OCI-LY1 (cell line): ENCODE results near the gene USP28.

Experiments
- H2AFZ ChIP-seq: fragments of 200-600 bp; sonication (generic), shearing (Covaris generic); 2 replicates; pipeline ENCODE4 v1.6.0; 2014; ENCODE audit warnings: antibody characterized with exemption, mild to moderate bottlenecking, low read length
- H3F3A ChIP-seq: fragments of 200-600 bp; sonication (generic), shearing (Covaris generic); 2 replicates; pipeline ENCODE4 v1.6.0; 2014; ENCODE audit warnings: mild to moderate bottlenecking, antibody characterized with exemption, low read length, moderate library complexity; ENCODE audit not compliant: insufficient read depth
- H3K27ac ChIP-seq: fragments of 200-600 bp; sonication (generic); 2 replicates; pipeline ENCODE4 v1.5.1; 2014; ENCODE audit warnings: low read length, mixed run types, mild to moderate bottlenecking, low read depth; ENCODE audit not compliant: poor library complexity, severe bottlenecking
- H3K27me3 ChIP-seq: fragments of 200-600 bp; sonication (generic); 2 replicates; pipeline ENCODE4 v1.6.0; 2014; ENCODE audit warnings: antibody characterized with exemption, mild to moderate bottlenecking, low read length, moderate library complexity; ENCODE audit not compliant: insufficient read depth
- H3K36me3 ChIP-seq: fragments of 200-600 bp; sonication (generic); 2 replicates; pipeline ENCODE4 v1.6.1; 2014; ENCODE audit warnings: mild to moderate bottlenecking, antibody characterized with exemption, low read length, moderate library complexity, mixed read lengths; ENCODE audit not compliant: insufficient read depth
- H3K4me1 ChIP-seq: fragments of 200-600 bp; sonication (generic); 2 replicates; pipeline ENCODE4 v1.5.1; 2014; ENCODE audit warnings: mild to moderate bottlenecking, low read length, moderate library complexity; ENCODE audit not compliant: insufficient read depth, severe bottlenecking
- H3K4me2 ChIP-seq: fragments of 200-600 bp; sonication (generic), shearing (Covaris generic); 2 replicates; pipeline ENCODE4 v1.6.1; 2014; ENCODE audit warnings: low read length
- H3K4me3 ChIP-seq: fragments of 200-600 bp; sonication (generic); 2 replicates; pipeline ENCODE4 v1.5.1; 2014; ENCODE audit warnings: low read length, low read depth, mild to moderate bottlenecking, mixed read lengths; ENCODE audit not compliant: poor library complexity, severe bottlenecking
- H3K79me2 ChIP-seq: fragments of 200-600 bp; shearing (Covaris generic); 2 replicates; pipeline ENCODE4 v1.6.1; 2016; ENCODE audit warnings: mixed run types, low read length, mixed read lengths; ENCODE audit not compliant: insufficient read depth
- H3K9ac ChIP-seq: fragments of 200-600 bp; sonication (generic), shearing (Covaris generic); 2 replicates; pipeline ENCODE4 v1.6.1; 2014; ENCODE audit warnings: mild to moderate bottlenecking, low read length, mixed read lengths
- H3K9me2 ChIP-seq: fragments of 200-600 bp; sonication (generic), shearing (Covaris generic); 2 replicates; pipeline ENCODE4 v1.6.1; 2014; ENCODE audit warnings: low read depth, mild to moderate bottlenecking, low read length, mixed read lengths
- H3K9me3 ChIP-seq: fragments of 200-600 bp; shearing (Covaris generic); 2 replicates; pipeline ENCODE4 v1.6.1; 2014; ENCODE audit warnings: low read length, mixed read lengths
- H4K20me1 ChIP-seq: fragments of 200-600 bp; sonication (generic), shearing (Covaris generic); 2 replicates; pipeline ENCODE4 v1.6.0; 2016; ENCODE audit warnings: mild to moderate bottlenecking, low read length; ENCODE audit not compliant: insufficient read depth
- EZH2 ChIP-seq: fragments of 200-600 bp; sonication (generic), shearing (Covaris generic); IDR thresholded peaks from 2 replicates; pipeline ENCODE4 v1.8.0; 2017; ENCODE audit warnings: borderline replicate concordance, mixed run types, mild to moderate bottlenecking, antibody characterized with exemption, low read length, moderate library complexity, mixed read lengths
- TF ChIP-seq, protein P1 (sequence below): fragments of 200-600 bp; sonication (generic), shearing (Covaris generic); IDR thresholded peaks from 2 replicates; pipeline ENCODE4 v1.5.1; 2017; ENCODE audit warnings: mild to moderate bottlenecking, antibody characterized with exemption, low read length, moderate library complexity, mixed read lengths

The USP28 gene

DNA sequence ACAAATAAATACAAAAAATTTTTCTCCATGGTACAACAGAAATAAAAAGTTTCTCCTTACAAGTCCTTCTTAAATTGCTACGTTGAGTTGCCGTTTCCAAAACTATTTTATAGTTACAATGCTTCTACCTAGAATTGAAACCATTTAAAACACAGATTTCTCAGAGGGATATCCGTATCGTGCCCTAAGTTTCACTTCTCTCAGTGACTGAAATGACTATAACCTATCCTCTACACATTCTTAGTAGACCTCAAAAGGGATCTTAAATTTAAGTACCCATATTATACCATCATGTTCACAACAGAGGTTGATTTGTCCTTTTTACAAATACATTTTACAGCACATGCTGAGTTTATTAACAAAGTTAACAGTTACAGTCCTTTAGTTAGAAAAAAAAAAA lies 44.1 kb downstream of the USP28 start:
- no peak overlapping the region for H3K27ac ChIP-seq
- no peaks in the 10 kb centered on the region for H3K4me1 ChIP-seq
- H3K27me3 ChIP-seq = no peaks in the 10 kb centered on the region
- H3K9me2 ChIP-seq = no peaks in the 10 kb centered on the region
- peaks cover 47% of the 10 kb centered on the region for H3K36me3 ChIP-seq
- H3K4me3 ChIP-seq = no peak overlapping the region
- no peak overlapping the region for H3K9ac ChIP-seq
- no peak overlapping the region for H2AFZ ChIP-seq
- no peaks in the 10 kb centered on the region for H3K9me3 ChIP-seq
- TF ChIP-seq EZH2 = no peak
- TF ChIP-seq, protein P1, sequence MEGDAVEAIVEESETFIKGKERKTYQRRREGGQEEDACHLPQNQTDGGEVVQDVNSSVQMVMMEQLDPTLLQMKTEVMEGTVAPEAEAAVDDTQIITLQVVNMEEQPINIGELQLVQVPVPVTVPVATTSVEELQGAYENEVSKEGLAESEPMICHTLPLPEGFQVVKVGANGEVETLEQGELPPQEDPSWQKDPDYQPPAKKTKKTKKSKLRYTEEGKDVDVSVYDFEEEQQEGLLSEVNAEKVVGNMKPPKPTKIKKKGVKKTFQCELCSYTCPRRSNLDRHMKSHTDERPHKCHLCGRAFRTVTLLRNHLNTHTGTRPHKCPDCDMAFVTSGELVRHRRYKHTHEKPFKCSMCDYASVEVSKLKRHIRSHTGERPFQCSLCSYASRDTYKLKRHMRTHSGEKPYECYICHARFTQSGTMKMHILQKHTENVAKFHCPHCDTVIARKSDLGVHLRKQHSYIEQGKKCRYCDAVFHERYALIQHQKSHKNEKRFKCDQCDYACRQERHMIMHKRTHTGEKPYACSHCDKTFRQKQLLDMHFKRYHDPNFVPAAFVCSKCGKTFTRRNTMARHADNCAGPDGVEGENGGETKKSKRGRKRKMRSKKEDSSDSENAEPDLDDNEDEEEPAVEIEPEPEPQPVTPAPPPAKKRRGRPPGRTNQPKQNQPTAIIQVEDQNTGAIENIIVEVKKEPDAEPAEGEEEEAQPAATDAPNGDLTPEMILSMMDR = no peak
- no peaks in the 10 kb centered on the region for H3K79me2 ChIP-seq
- no peaks in the 10 kb centered on the region for H3F3A ChIP-seq
- no peak overlapping the region for H3K4me2 ChIP-seq
- H4K20me1 ChIP-seq = no peaks in the 10 kb centered on the region

DNA sequence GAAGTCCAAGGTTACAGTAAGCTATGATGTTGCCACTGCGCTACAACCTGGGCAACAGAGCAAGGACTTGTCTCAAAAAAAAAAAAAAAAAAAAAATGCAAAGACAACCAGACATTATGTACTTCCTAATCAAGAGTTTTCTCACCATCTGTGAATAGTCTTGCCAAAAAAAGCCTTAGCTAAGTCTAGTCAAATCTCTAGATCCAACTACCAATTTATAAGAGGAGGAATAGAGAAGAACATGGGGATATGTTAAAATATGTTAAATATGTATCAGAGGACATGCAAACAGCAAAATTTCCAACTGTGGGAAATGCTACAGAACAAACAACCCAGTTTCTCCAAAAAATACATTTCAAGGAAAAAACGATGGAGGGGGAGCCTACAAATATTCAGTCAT lies 45.6 kb downstream of the USP28 start:
- Histone ChIP-seq H3K79me2 (no peaks in the 10 kb centered on the region), H3K9me3 (no peaks in the 10 kb centered on the region), H3K4me2 (no peak overlapping the region), H2AFZ (no peak overlapping the region), H3K4me3 (no peak overlapping the region), H3K9me2 (no peaks in the 10 kb centered on the region), H3K36me3 (peaks cover 58% of the 10 kb centered on the region), H3K9ac (no peak overlapping the region), H3F3A (no peaks in the 10 kb centered on the region), H3K27ac (no peak overlapping the region), H4K20me1 (no peaks in the 10 kb centered on the region), H3K4me1 (no peaks in the 10 kb centered on the region), H3K27me3 (no peaks in the 10 kb centered on the region)
- TF ChIP-seq, protein P1 = no peak
- no peak for TF ChIP-seq EZH2

DNA sequence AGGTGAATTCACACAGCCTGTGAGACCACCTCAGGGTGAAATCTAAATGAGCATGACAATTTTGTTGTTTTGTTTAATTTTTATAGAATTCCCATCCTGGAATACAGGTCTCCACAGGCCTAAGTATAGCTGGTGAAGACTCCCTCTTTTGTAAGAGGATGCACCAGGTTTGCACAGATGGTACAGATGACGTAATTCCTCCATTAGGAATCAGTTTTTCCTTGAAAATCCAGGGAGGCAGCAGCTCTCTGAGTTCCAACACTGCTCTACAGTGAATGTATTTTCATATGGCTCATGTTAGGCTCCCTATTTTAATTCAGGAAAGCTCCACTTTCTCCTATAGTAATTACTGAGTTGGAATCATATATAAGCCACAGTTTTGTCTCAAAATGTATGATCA lies 47.2 kb downstream of the USP28 start:
- Histone ChIP-seq H3K4me3 (no peak overlapping the region), H3K4me2 (no peak overlapping the region), H2AFZ (no peak overlapping the region), H3F3A (no peaks in the 10 kb centered on the region), H3K4me1 (no peaks in the 10 kb centered on the region), H3K9ac (no peak overlapping the region), H3K27me3 (no peaks in the 10 kb centered on the region), H3K9me3 (no peaks in the 10 kb centered on the region), H4K20me1 (no peaks in the 10 kb centered on the region), H3K79me2 (no peaks in the 10 kb centered on the region), H3K27ac (no peak overlapping the region), H3K36me3 (peaks cover 60% of the 10 kb centered on the region), H3K9me2 (no peaks in the 10 kb centered on the region)
- no peak for TF ChIP-seq EZH2
- TF ChIP-seq, protein P1 = no peak
